HG02981 (cell line): Measurements from ENCODE around the gene P2RY12.
"Not testable (repeated sequence)": the region's sequence is repeated elsewhere in the genome, so short reads cannot be mapped to it uniquely, and the experiment has no call there.

ENCODE experiments used
- ATAC-seq: cut with Tn5 transposase; IDR thresholded peaks from one replicate; pipeline ENCODE4 v1.9.1; 2021; ENCODE audit warnings: mild to moderate bottlenecking, moderate library complexity; ENCODE audit not compliant: unreplicated experiment

P2RY12 gene

GRCh38 chr3:151393941-151394340 lies 9.4 kb upstream of the P2RY12 start:
- no peak for ATAC-seq

GRCh38 chr3:151393146-151393830 lies 8.7 kb upstream of the P2RY12 start:
- no peak for ATAC-seq

DNA sequence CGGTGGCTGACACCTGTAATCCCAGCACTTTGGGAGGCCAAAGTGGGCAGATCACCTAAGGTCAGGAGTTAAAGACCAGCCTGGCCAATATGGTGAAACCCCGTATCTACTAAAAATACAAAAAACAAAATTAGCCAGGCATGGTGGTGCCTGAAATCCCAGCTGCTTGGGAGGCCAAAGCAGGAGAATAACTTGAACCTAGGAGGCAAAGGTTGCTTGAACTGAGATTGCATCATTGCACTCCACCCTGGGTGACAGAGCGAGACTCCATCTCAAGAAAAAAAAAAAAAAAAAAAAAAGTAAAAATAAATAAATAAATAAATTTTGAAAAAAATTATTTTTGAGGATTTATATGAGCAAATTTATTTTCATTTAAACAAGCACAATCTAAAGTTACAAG lies 7.6 kb upstream of the P2RY12 start:
- not testable (repeated sequence) for ATAC-seq

DNA sequence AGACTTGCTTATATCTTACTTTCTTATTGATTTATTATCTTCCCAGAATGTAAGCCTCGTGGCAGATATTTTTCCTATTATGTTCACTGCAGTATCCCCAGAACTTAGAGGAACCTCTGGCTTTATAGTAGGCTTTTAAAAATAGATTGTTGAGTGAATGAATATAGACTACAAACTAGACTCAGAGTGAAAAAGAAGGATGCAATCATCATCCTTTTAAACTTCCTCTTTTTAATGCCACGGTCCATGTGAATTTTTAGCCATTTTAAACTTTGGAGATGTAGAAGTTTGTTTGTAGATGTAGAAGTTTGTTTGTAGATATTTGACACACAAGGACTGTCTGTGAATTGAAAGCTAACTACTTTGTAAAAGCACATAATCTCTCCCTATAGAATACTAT lies 7.2 kb upstream of the P2RY12 start:
- no peak for ATAC-seq

DNA sequence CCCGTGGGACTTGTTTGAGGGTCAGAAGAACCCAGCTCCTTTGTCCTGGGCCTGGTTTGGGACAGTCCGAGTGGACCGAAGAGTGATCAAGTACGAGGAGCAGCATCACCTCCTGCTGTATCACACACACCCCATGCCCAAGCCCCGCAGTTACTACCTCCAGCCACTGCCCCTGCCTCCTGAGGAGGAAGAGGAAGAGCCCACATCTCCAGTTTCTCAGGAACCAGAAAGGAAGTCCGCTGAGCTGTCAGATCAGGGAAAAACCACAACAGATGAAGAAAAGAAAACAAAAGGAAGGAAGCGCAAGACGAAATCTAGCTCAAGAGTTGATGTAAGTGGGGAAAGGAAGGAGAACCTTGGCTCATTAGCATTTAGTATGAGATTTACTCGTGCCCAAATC lies 3.3 kb upstream of the P2RY12 start:
- ATAC-seq = no peak

DNA sequence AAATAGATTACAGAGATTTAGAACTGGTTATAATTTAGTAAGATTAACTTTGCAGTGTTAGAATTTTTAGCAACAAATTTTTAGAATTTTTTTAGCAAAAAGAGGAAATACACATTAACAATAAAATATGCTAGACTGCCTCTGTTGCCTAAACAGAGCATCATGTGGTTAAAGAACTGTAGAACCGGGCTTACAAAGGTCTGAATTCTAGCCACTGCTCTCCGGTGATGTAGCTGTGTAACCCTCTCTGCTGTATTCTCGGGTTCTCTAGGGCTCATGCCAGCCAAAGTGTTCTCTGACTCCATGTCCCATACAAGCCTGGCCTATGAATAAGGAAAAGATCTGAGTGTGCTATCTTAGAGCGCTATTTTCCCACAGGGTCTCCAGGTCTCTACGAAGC lies 2.9 kb upstream of the P2RY12 start:
- no peak for ATAC-seq

- no peak for ATAC-seq
These were observed 1.5 kb upstream of the P2RY12 start for GRCh38 chr3:151386056-151386455.

- ATAC-seq = peak; percentile 62
These were observed 597 bp downstream of the P2RY12 start for GRCh38 chr3:151383956-151384355.

GRCh38 chr3:151383111-151383510 lies 1.4 kb downstream of the P2RY12 start:
- no peak for ATAC-seq

DNA sequence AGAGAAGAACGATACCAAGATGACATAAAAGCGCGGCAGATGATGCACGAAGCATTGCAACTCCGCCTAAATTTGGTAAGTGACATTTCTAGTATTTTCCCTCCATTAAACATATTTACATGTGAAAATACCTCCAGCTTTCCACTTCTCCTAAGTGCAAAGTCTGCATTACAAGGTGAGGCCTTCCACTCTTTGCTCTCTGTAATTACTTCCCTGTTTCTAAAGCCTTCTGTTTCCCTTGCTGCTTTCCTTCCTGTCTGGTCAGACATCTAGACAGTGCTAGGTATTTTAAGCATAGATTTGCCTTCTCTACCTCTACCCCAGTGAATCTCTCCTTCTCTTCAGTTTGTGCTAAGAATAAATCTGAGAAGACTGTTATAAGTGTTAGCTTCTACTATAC lies 1.9 kb downstream of the P2RY12 start:
- ATAC-seq = no peak

- ATAC-seq = peak; percentile 35
These were observed 5.3 kb downstream of the P2RY12 start for GRCh38 chr3:151379083-151379734.

- no peak for ATAC-seq
These were observed 6.7 kb downstream of the P2RY12 start for GRCh38 chr3:151377768-151378385.

DNA sequence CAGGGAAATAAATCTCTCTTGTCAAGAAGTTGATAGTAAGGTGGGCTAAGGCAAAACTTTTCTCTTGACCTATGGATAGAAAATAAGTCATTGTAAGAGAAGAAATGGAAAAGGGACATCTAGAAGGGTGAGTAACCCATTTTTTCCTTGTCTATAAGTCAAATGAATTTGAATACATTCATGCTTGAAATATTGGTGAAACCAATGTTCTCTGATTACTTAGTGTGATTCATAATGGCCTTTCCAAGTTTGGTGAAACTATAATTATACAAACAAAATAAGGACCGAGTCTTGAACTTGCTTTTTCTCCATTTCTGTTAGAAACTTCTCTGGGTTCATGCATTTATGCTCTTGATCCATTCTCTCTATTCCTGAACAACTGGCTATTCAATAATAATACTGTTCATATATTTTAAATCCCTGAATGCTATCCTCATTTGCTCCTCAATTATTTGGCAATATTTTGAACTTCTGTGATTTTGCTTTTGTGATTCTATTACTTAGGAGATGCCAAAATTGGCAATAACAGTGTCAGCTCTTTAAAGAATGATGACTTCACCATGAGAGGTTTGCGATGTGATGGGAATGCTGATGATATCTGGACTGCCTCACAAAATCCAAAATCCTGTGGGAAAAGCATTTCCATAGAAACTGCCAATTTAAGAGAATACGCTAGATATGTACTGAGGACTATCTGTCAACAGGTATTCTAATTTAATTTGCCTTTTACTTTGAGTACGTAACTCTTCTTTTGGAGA lies 12.3 kb downstream of the P2RY12 start:
- ATAC-seq = no peak

GRCh38 chr3:151371526-151371925 lies 13.0 kb downstream of the P2RY12 start:
- ATAC-seq = no peak

DNA sequence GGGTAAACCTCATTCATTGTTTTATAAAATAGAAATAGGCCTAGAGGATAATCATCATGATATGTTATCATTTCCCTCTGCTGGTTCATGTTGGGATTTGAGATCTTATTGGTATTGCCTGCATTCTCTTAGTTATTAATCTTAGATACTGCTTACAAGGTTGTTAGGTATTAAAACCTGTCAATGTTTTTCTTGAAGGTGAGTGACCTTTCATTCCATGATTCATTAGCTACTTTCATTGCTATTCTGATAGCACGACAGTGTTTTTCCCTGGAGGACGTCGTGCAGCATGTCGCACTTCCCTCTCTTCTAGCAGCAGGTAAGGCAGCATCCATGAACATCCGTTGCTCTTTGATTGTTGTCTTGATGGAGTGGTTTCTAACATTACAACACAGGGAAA lies 17.1 kb downstream of the P2RY12 start:
- no peak for ATAC-seq

DNA sequence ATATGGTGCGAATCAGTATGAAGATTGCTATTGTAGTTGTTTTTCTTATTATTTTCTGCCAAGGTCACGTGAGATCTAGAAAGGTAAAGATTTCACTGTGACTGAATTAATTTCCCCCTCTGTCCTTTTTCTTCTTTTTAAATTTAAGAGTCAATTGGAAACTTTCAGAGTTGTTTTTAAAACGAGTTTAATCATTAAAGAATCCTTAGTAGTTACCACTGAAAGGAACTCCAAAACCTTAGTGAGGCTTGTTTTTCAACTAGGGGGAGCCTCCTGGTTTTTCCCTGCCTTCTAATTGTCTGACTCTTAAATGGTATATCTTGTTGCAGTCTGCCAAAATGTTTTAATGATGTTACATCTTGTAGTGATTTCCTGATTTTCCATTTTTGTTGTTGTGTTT lies 17.6 kb downstream of the P2RY12 start:
- ATAC-seq = no peak

DNA sequence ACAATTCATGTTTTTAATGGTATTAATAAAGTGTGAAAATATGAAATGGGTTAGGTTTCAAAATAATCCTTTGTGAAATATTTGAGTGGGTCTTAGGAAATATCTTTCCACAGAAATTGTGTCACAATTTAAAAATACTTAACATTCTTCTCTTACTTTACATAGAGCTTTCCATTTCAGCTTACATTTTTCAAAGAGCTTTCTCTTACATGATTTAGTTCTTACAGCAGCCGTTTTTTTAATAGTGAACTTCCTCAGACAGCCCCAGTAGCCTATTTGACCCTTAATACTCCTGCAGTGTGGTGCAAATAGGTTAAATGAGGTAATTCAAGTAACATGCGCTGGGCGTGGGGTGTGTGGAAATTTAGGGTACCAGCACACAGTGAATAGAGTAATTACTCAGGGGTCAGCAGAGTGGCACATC lies 21.8 kb downstream of the P2RY12 start:
- ATAC-seq = no peak

- ATAC-seq = no peak
These were observed 27.1 kb downstream of the P2RY12 start for GRCh38 chr3:151357463-151357850.

GRCh38 chr3:151356794-151357462 lies 27.6 kb downstream of the P2RY12 start:
- ATAC-seq = no peak

DNA sequence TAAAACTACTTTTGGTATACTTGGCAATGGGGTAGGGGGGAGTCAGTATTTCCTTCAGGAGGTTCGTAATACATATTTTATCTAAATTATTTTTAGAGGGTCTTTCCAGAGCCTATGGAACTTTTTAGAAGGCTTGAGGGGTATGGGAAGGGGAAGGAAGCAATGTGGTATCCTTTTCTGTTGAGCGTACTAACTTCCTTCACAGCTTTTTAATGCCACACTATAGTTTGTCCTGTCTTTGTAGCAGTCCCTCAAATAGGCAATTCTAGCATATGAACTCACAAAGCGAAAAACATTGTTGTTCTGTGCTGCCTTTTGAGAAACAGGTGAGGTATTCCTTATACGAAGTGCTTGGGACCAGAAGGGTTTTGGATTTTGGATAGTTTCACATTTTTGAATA lies 32.9 kb downstream of the P2RY12 start:
- peak; percentile 24 for ATAC-seq

- ATAC-seq = peak; percentile 80
These were observed 33.3 kb downstream of the P2RY12 start for GRCh38 chr3:151351219-151351618.
